HG03520 (cell line): ENCODE data around the gene IGF2R.
"Not testable (repeated sequence)": the region's sequence is repeated elsewhere in the genome, so short reads cannot be mapped to it uniquely, and the experiment has no call there.

Experiments used
- ATAC-seq: cut with Tn5 transposase; IDR thresholded peaks from one replicate; pipeline ENCODE4 v1.9.1; 2021; ENCODE audit warnings: mild to moderate bottlenecking, moderate library complexity; ENCODE audit not compliant: unreplicated experiment

Gene IGF2R

DNA sequence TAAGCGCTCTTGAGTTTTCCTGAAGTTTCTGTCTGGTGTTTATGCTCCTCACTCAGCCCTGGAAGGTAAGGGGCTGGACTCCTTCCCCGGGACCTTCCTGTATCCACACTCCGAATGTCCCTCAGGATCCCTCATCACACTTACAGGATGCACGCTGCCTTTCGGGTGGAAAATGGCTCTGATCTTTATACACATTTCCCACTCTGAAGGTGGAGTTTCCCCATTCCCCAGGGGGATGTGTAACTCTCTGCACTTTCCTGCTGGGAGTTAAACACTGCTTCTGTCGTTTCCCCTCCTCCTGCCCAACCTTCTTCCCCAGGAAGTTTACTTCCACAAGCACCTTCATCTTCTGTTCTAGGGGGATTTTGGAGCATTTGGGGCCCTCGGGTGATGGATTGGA lies 17.1 kb upstream of the IGF2R start:
- no peak for ATAC-seq

DNA sequence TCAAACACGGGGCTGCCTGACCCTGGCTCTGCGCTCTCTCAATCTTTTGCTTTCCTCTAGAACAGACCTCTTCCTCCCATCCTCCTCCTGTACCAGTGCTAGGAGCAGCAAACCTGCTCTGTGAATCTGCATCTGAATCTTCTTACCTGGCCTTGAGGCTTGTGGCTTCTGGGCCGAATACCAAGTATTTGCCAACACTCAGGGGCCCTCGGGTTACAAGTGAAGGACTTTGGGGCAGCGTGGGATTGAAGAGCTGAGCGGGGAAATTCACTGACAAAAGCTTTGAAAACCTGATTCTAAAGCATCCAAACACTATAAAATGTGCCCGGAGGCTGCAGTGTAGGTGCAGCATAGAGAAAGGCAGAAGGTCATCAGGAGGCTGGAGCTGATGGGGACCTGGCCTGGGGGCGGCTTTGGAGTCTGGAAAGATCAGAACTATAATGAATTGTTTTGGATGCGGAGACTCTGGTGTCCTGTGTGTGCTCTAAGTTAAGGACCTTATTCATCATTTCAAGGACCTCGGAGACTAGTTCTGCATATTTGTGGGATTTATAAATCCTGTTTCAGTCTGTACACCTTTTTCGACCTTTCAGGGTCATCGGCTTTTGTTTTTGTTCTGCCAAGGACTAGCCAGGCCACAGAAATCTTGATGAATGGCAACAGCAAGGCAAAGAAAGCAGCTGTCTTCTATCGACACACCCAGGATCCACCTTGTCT lies 16.4 kb upstream of the IGF2R start:
- no peak for ATAC-seq

DNA sequence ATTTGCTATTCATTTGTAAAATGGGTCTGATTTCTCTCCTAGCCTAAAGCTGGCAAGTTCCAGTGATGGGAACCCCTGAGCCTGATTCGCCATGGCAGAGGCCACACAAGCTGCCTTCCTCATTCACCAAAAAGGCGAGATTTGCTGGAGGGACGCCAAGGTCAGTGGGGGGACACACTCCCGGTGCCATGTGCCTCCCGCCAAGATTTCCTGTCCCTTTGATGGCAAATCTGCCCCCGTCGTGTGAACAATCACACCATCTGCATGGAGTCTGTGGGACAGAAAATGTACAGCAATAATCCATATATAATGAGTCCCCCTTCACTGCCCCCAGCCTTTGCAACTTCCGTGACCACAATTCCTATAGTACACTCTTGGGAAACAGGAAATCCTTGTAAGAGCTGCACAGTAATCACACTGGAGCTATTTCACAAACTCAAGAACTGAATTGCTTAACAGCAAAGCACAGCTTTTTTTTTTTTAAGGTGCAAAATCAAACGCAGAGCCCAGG lies 15.7 kb upstream of the IGF2R start:
- no peak for ATAC-seq

DNA sequence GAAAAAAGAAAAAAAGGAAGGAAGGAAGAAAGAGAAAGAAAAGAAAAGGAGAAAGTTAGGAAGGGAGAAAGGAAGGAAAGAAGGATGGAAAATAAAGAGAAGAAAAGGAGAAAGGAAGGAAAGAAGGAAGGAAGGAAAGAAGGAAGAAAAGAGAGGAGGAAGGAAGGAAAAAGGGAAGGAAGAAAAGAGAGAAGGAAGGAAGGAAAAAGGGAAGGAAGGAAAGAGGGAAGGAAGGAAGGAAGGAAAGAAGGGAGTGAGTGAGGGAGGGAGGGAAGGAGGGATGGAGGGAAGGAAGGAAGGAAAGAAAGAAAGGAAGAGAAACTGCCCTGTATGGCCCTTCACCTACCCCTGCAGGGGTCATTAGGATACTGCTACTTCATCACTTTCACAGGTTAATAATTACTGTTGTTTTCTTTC lies 12.9 kb upstream of the IGF2R start:
- no peak for ATAC-seq

DNA sequence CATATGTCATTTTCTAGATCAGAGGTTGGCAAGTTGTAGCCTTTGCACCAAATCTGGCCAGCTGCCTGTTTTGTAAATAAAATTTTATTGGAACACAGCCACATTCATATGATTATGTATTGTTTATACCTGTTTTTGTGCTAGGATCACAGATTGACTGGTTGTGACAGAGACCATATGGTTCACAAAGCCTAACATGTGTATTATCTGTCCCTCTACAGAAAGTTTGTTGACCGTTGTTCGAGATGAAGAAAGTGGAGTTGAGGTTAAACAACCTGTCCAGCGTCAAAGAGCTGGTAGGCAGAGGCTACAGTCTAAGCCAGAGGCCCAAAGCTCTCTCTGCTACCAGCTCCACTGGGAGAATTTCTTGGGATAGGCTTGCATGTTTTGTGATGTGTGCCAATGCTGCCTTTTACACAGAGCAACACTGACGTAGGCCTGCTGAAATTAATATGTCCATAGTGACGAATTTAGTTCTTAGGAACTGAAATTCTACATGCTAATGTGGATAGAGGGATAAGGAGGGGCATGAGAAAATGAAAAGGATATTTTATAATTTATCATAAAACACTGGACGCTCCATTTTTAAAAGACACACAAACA lies 11.7 kb upstream of the IGF2R start:
- ATAC-seq, result no peak

DNA sequence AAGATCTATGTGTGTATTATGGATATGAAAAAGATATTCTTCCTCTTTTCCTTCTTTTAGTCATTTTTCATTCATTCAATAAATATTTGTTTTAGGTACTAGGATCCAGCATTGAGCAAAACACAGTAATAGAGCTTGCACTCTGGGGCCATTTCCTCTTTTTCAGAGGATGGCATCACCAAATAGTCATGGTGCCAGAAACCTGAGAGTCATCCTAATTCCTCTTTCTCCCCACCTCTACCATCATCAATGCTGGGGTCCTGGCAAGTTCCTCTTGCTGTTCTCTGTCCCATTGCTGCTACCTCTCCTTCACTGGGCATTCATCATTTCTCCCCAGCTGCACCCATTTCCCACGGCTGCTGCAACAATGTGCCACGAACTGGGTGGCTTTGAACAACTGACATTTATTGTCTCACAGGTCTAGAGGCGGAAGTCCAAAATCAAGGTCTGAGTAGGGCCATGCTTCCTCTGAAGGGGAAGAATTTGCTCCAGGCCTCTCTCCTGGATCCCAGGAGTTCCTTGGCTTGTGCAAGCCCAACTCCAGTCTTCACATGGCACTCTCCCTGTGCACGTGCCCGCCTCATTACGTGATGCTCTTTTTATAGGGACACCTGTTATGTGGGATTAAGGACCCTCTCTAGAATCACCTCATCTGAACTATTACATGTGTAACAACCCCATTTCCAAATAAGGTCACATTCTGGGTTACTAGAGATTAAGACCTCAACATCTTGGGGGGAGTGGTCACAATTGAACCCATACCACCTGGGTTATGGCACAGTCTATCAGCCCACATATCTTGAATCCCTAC lies 9.5 kb upstream of the IGF2R start:
- ATAC-seq, result peak; percentile 73

DNA sequence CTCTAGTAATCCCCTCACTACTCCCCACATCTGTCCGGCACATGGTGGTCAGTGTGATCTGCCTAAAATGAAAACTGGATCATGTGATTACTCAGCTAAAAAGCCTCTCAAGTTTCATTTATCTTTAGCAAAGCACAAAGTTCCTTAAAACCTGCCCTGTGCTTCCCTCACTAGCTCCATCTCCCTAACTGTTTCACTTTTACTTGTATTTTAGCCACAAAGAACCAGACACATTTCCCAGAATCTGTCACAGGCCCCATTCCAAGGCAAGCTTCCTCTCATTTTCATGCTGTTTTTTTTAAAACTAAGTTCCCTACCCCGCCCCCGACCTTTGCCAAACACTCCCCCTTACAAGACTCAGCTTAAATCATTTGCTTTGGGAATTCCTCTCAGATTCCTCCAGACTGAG lies 8.9 kb upstream of the IGF2R start:
- ATAC-seq, result no peak

DNA sequence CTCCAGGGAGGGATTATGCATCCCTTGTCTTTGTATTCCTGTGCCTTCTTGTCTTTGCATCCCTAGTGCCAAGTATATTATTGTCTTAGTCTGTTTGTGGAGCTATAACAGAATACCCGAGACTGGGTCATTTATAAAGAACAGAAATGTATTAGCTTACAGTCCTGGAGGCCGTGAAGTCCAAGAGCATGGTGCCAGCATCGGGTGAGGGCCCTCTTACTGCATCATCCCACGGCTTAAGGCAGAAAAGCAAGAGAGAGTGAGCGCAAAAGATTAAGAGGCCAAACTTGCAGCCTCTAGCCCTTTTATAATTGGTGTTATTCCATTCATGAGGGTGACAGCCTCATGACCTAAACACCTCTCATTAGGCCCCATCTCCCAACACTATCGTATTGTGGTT lies 8.4 kb upstream of the IGF2R start:
- no peak for ATAC-seq

DNA sequence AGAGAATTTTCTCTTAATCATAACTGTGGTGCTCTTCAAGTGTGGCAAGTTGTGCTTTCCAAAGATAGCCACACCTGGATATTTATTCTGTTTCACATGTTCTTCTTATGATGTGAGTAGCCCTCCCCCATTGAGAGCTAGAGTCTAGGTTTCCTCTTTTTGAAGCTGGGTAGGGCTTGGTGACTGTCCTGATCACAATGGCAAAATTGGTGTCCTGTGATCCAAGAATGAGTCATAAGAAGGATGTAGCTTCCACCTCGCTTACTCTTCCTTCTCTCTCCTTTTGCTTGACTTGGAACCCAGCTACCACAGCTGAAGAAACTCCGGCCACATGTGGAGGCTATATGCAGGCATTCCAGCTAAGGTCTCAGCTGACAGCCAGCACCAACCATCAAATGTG lies 7.4 kb upstream of the IGF2R start:
- ATAC-seq, result no peak

DNA sequence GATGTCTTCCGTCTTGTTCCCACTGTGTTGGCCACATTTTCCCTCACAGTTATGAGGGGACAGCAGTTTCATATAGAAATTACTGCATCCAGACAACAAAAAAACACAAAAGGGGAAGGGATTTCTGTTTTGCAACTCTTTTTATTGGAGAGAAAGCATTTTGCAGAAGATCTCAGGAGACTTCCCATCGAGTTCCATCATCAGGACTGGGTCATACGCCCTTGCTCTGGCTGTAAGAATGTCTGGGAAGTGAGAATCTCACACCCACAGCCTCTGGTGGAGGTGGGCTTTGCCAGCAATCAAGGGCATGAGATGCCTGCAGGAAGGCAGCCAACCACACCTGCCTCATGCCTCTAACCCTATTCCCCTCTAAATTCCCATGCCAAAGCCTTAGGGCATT lies 5.8 kb upstream of the IGF2R start:
- no peak for ATAC-seq

DNA sequence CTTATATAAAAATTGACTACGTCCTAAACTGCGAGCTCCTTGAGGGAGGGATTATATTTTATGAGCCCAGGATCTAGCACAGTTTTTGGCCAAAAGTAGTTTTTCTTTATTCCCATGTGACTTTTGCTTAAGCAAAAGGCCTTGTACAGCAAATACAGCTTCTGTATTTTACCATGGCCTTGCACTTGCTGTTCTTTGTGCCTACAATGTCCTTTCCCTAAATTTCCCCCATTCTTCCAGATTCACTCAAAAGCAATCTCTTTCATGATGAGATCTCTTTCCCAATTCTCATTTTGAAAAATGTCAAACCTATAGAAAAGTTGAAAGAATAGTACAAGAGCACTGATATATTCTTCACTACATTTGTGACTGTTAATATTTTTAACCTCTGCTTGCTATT lies 4.8 kb upstream of the IGF2R start:
- ATAC-seq, result no peak

DNA sequence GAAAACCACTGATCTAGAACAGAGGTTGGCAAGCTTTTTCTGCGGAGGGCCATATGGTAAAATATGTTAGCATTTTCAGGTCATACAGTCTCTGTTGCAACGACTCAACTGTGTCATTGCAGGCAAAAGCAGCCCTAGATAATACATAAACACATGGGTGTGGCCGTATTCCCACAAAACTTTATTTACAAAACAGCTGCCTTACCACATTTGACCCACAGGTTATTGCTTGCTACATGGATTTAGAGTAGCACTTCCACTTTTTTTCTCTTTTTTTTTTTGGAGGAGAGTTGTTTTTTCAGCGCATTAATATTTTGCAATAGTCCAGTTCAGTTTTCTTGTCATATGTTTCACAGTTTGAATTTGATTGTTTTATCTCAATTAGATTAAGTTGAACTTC lies 2.5 kb upstream of the IGF2R start:
- no peak for ATAC-seq

DNA sequence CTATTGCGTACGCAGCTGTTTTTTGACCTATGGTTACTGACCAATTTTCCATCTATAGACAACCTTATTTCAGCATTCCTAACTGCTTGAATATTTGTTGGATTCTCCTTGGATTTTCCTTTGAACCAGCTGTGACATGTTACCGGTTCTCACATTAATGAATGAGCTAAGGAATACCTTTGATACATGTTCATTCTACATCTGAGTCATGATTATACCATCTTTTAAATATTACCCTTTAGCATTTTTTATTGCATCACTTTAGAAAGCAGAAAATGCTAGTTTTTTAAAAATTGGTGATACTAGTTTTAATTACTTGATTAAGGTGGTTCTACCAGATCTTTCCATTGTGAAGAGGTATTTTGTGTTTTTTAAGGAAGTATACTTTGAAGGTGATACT lies 1.9 kb upstream of the IGF2R start:
- ATAC-seq, result no peak

DNA sequence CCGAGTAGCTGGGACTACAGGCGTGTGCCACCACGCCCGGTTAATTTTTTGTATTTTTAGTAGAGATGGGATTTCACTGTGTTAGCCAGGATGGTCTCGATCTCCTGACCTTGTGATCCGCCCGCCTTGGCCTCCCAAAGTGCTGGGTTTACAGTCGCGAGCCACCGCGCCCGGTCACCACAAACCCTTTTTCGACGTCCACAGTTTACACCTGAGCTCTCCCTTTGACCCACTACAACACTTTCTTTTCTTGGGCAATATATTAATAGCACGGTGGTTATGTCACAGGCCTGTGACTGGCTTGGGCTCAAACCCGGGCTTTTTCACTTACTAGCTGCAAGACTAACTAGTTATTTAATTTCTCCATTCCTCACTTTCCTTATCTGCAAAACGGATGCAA lies 1.3 kb upstream of the IGF2R start:
- ATAC-seq, result not testable (repeated sequence)

DNA sequence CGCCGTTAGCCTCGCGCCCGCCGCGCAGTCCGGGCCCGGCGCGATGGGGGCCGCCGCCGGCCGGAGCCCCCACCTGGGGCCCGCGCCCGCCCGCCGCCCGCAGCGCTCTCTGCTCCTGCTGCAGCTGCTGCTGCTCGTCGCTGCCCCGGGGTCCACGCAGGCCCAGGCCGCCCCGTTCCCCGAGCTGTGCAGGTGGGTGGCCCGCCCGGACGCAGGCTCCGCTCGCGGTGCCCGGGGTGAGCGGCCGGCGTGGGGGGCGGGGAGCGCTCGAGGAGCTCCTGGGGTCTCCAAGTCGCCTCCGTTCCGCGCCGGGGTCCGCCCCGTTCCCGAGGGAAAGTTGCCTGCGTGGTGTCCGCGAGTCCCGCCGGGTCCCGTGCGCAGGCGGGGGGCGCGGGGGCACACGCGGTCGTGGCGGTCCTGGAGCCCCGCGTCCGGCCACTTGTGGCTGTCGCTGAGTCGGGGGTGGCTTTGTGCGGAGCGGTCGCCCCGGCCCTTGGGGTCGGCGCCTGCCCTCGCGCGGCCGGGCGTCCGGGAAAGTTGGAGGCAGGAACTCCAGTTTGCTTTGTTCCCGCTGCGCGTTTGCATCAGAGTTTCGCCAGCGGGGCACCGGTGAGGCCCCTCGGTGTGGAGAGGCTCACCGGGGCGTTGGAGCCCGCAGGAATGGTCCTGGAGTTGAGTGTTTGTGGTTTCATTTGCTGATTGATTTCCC lies 476 bp downstream of the IGF2R start:
- ATAC-seq, result peak; percentile 29

DNA sequence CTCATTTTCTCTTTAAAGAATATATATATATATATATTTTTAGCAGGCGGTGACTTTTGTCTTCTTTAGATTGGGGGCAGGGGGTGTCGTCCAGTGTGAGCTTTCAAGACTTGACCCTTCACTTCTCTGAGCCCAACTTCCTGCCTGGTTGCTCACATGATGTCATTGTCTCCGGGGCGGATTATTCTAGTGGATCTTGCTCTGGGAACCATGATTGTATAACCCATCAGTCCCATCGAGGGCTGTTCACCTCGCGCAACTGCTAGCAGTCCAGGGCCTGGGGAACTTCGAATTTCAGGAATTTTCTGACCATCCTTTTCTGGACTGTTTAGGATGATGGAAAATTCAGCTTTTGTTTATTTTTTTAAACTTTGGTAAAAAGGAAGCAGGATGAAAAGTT lies 1.0 kb downstream of the IGF2R start:
- peak; percentile 32 for ATAC-seq

DNA sequence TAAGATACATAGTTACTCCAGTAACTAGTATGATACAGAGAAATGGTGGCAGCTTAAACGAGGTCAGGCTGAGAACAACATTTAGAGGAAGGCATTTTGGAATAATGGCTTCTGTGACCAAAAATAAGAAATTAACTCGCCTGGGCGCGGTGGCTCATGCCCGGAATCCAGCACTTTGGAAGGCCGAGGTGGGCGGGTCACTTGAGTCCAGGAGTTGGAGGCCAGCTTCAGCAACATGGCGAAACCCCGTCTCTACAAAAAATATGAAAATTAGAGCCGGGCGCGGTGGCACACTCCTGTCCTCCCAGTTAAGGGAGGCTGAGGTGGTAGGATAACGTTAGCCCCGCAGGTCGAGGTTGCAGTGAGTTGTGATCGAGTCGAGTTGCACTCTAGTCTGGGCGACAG lies 1.8 kb downstream of the IGF2R start:
- ATAC-seq, result no peak

DNA sequence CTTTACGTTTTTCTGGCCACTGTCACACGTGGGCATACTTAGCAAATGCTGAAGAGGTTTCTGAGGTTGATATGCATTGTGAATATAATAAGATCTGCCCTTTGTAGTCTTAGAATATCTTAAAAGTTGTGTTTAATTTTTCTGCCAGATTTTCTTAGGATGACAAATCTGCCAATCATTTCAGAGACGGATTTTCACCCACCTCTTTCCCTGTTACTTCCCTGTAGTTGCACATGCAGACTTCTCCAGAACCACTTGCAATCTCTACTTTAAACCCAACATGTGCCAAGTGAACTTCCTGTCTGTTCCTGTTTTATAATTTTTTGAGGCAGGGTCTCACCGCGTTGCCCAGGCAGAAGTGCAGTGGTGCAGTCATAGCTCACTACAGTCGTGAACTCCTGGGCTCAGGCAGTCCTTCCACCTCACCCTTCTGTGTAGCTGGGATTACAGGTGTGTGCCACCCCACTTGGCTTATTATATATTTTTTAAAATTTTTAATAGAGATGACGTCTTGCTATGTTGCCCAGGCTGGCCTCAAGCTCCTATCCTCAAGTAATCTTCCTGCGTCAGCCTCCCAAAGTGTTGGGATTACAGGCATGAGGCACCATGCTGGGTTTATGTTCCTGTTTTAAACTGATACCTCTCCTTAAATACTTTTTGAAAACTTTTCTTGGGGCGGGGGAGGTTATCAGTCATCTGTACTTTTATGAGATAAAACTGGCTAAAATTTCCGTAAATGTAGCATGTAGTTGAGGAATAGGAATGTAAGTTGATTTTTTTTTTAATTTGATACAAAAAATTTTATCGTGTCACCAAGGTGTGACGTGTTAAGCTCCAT lies 2.7 kb downstream of the IGF2R start:
- no peak for ATAC-seq

DNA sequence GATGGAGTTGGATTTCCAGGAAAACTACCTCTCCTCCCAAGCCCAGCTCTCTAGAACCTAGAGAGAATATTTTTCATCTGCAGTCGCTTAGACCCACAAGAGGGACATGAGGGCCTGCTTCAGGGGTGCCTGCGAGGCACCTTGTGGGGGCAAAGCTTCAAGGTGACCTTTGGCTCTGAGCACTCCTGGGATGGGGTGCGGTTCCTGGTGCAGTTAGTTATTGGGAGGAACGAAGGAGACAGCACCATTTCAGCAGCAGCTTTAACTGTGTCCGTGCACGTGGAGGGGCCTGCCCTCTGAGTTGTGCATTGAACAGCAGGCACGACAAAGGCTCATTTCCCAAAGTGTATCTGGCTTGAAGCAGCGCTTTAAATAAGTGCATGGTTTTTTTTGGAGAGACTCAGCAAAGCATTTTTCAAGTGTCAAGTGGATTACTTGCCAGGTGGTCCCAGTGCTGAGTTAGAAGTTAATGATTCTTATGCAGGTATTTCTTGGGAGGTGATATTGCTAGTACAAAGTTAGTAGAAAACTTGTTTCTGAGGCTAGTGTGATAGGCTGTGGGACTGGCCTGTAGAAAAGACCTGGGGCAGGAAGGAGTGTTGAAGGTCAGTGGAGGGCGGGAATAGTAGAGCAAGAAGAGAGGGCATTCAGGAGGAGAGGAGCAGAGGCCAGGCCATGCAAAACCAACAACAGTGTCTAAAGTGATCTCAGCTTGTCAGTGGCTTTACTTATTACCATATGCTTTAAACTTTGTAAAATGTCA lies 3.8 kb downstream of the IGF2R start:
- ATAC-seq, result no peak

DNA sequence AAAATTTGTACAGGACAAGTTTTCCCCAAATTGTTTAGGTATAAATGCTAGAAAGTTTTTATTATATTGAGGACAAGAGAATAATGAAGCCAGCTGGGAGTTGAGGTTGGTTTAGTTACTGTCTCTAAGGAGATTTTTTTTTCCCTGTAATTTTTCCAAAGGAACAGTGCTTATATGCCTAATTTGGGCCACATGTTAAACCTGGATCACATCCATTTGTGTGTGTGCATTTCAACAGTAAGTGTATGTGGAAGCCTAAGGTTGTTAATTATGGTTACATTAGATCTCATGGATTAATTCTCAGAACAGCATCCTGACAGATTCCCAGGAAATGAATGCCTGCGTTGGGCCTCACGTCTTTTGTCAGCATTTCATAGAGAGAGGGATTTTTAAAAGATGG lies 4.5 kb downstream of the IGF2R start:
- no peak for ATAC-seq
